Type B pancreatic cell (in vitro differentiated cells): Measurements from ENCODE around the gene LMOD1. TPM values are rescaled to one million over a fixed set of nuclear protein-coding genes. Genes with fewer than 3 reads are reported as not detected.
"Not testable (repeated sequence)": the region's sequence is repeated elsewhere in the genome, so short reads cannot be mapped to it uniquely, and the experiment has no call there.

Experiments used
- DNase-seq: peaks from one replicate; pipeline ENCODE4 v3.0.0; 2021; ENCODE audit warnings: mixed read lengths; ENCODE audit not compliant: unreplicated experiment; ENCODE audit errors: extremely low spot score
- H3K27ac Mint-ChIP-seq: 2 replicates; pipeline ENCODE4 v1.8.0; 2021; ENCODE audit warnings: mild to moderate bottlenecking, mixed read lengths
- H3K27me3 Mint-ChIP-seq: 2 replicates; pipeline ENCODE4 v1.8.0; 2021; ENCODE audit warnings: mixed read lengths
- H3K36me3 Mint-ChIP-seq: 2 replicates; pipeline ENCODE4 v1.8.0; 2021; ENCODE audit warnings: mixed read lengths
- H3K4me1 Mint-ChIP-seq: one replicate; pipeline ENCODE4 v1.8.0; 2021; ENCODE audit warnings: mixed read lengths; ENCODE audit not compliant: unreplicated experiment
- H3K4me3 Mint-ChIP-seq: 2 replicates; pipeline ENCODE4 v1.8.0; 2021; ENCODE audit warnings: mild to moderate bottlenecking, mixed read lengths
- H3K9me3 Mint-ChIP-seq: 2 replicates; pipeline ENCODE4 v1.8.0; 2021; ENCODE audit warnings: mixed read lengths
- CTCF ChIP-seq: fragments of 200-600 bp; sonication (generic); conservative IDR thresholded peaks from 2 replicates; pipeline ENCODE4 v1.5.0; 2021; ENCODE audit warnings: antibody characterized with exemption, mild to moderate bottlenecking
- total RNA-seq: library from RNA; stranded (reverse); gene quantifications from 2 replicates; pipeline ENCODE4 v1.2.1, GENCODE V29; 2021; ENCODE audit warnings: low replicate concordance

Gene LMOD1
- total RNA-seq, 1 donor from 2014 or later = 3.7 TPM

DNA sequence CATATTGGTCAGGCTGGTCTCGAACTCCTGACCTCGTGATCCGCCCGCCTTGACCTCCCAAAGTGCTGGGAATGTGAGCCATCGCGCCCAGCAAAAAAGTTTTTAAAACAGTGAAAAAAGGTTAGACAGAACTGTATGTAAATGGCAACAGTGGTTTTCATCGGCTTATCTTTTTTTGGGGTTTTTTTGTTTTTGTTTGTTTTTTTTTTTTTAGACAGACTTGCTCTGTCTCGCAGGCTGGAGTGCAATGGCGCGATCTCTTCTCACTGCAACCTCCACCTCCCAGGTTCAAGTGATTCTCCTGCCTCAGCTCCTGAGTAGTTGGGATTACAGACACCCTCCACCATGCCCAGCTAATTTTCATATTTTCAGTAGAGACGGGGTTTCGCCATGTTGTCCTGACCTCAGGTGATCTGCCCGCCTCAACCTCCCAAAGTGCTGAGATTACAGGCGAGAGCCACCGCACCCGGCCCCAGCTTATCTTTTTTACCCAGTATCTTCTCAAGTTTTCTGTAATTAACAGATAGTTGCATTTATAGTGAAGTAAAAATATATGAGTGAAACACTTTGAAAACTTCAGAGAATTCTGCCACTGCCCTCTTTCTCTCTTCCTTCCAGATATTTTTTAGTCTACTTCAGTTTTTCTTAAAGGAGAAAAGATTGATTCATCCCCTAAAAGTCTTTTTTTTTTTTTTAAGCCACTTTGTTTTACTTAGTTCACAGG lies 22.0 kb upstream of the LMOD1 start:
- no peaks in the 10 kb centered on the region for H3K27me3 Mint-ChIP-seq
- no peak for DNase-seq
- H3K9me3 Mint-ChIP-seq = no peaks in the 10 kb centered on the region
- TF ChIP-seq CTCF = no peak
- no peak overlapping the region for H3K4me3 Mint-ChIP-seq
- no peaks in the 10 kb centered on the region for H3K4me1 Mint-ChIP-seq
- no peak overlapping the region for H3K27ac Mint-ChIP-seq
- H3K36me3 Mint-ChIP-seq = peaks cover 31% of the 10 kb centered on the region

DNA sequence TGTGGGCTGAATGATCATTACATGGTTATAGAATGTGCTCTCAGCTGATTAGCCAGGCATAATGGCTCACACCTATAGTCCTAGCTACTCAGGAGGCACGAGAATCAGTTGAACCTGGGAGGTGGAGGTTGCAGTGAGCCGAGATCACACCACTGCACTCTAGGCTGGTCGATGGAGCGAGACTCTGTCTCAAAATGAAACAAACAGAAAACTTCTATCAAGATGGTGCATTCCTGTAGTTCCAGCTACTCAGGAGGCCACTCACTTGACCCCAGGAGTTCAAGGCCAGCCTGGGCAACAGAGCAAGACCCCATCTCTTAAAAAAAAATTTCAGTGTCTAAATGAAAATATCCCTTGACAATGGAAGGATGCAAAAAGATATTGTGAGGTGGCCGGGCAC lies 19.8 kb upstream of the LMOD1 start:
- Mint-ChIP-seq H3K9me3 (no peaks in the 10 kb centered on the region), H3K4me1 (no peaks in the 10 kb centered on the region), H3K36me3 (peaks cover 40% of the 10 kb centered on the region), H3K4me3 (no peak overlapping the region), H3K27me3 (no peaks in the 10 kb centered on the region), H3K27ac (no peak overlapping the region)
- DNase-seq = no peak
- no peak for TF ChIP-seq CTCF

DNA sequence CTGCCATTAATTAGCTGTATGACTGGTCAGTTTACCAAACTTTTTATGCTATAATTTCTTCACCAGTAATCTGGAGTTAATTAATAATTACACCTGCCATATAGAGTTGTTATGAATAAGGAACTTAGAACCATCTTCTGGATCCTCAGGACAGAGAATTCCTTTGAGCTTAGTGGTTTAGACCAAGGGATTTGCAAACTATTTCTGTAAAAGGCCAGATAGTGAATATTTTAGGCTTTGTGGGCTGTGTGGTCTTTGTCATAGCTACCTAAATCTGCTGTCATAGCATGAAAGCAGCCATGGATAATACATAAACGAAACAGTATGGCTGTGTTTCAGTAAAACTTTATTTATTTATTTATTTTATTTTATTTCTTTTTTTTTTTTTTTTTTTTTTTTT lies 17.9 kb upstream of the LMOD1 start:
- Mint-ChIP-seq H3K27ac (no peak overlapping the region), H3K4me1 (no peaks in the 10 kb centered on the region), H3K9me3 (no peaks in the 10 kb centered on the region), H3K36me3 (peaks cover 32% of the 10 kb centered on the region), H3K27me3 (no peaks in the 10 kb centered on the region), H3K4me3 (no peak overlapping the region)
- TF ChIP-seq CTCF = no peak
- DNase-seq = no peak

GRCh38 chr1:201962382-201962781 lies 16.0 kb upstream of the LMOD1 start:
- H3K9me3 Mint-ChIP-seq, H3K4me3 Mint-ChIP-seq, H3K27ac Mint-ChIP-seq, H3K4me1 Mint-ChIP-seq, DNase-seq, H3K27me3 Mint-ChIP-seq: not testable (repeated sequence)
- peaks cover 33% of the 10 kb centered on the region for H3K36me3 Mint-ChIP-seq

DNA sequence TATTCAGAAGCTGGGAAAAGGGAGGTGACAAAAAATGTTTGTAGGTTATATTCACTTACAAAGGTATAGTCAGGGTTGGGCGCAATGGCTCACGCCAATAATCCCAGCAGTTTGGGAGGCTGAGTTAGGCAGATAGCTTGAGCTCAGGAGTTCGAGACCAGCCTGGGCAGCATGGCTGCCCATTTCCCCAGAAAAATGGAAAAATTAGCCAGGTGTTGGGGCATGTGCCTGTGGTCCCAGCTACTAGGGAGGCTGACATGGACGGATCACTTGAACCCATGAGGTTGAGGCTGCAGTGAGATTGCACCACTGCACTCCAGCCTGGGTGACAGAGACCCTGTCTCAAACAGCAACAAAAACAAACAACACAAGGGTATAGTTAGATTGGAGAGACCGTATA lies 12.0 kb upstream of the LMOD1 start:
- H3K36me3 Mint-ChIP-seq = peaks cover 25% of the 10 kb centered on the region
- peaks cover 5% of the 10 kb centered on the region for H3K4me1 Mint-ChIP-seq
- H3K4me3 Mint-ChIP-seq = no peak overlapping the region
- no peak overlapping the region for H3K27ac Mint-ChIP-seq
- no peak for DNase-seq
- TF ChIP-seq CTCF = no peak
- H3K27me3 Mint-ChIP-seq = no peaks in the 10 kb centered on the region
- no peaks in the 10 kb centered on the region for H3K9me3 Mint-ChIP-seq

DNA sequence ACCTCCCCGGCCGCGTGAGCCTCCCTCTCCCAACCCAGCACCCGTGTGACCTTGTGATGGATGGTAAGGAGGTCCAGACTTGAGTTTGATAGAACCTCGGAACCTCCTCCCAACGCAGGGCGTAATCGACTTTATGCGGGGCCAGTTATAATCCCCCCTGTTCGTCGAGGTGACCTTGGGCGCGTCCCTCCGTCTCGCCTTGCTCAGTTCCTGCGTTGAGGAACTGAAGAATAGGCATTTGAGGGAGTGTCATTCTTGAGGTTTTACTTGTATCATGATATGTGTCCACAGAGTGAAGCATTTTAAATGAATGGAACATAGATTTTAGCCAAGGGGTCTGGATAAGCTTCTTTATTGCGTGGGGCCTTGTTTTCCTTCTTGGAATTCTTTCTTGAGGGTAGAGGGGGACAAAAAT lies 9.4 kb upstream of the LMOD1 start:
- peak overlapping the region; percentile 93 for H3K27ac Mint-ChIP-seq
- H3K36me3 Mint-ChIP-seq = peaks cover 17% of the 10 kb centered on the region
- H3K4me1 Mint-ChIP-seq = peaks cover 5% of the 10 kb centered on the region
- no peaks in the 10 kb centered on the region for H3K9me3 Mint-ChIP-seq
- no peaks in the 10 kb centered on the region for H3K27me3 Mint-ChIP-seq
- no peak for TF ChIP-seq CTCF
- no peak for DNase-seq
- peak overlapping the region; percentile 93 for H3K4me3 Mint-ChIP-seq
